ENCODE results near the gene KCNK13.
"Not testable (repeated sequence)": the region's sequence is repeated elsewhere in the genome, so short reads cannot be mapped to it uniquely, and the experiment has no call there.

The KCNK13 gene

DNA sequence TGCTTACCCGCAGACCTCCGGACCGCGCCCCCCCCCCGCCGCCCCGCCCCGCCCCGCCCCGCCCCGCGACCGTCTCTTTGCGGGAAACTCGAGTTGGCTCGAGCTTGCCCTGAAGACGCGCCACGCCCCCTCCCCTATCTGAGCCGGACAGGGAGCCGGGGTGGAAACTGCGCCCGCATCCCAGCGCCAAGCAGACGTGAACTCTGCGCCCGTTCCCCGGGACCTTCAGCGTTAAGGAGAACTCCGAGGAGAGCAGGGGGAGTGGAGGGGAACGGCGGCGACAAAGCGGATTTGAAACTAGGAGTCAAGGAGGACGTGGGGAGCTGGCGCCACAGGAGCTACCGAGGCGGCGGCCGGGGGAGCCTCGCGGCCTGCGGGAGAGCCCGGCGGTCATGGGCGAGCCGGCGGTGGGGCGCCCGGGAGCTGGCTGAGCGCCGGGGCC, at the start of gene KCNK13:
Gene KCNK13, plus strand, starts transcription at position 310 of the 442 bp plus-strand sequence. CDS start 212 bp downstream, outside the sequence.
- DNase-seq (ENCODE audit: low read depth in 1 of 2, low spot score in 1 of 2) = no peak

DNA sequence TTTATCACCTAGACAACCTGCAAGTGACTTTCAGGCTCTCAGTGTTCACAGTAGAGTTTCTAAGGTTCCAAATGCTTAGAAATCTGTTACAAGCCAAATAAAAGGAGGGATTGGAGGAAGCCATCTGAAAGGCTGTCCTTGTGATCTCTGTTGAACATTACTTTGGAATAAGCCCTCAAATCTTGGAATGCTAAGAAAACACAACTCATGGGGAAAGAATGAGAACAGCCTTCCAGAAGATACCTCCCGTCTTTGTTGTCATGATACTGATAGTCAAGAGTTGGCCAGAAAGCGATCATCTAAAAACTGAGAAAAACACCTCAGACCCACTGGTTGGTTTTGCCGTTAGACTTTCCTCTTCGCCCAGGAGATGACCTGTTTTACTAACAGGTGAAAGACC, 44.4 kb upstream of the KCNK13 start:
- no peak for DNase-seq (ENCODE audit: low read depth in 1 of 2, low spot score in 1 of 2)

GRCh38 chr14:90019824-90020523, 41.8 kb upstream of the KCNK13 start:
- DNase-seq (ENCODE audit: low read depth in 1 of 2, low spot score in 1 of 2) = no peak

DNA sequence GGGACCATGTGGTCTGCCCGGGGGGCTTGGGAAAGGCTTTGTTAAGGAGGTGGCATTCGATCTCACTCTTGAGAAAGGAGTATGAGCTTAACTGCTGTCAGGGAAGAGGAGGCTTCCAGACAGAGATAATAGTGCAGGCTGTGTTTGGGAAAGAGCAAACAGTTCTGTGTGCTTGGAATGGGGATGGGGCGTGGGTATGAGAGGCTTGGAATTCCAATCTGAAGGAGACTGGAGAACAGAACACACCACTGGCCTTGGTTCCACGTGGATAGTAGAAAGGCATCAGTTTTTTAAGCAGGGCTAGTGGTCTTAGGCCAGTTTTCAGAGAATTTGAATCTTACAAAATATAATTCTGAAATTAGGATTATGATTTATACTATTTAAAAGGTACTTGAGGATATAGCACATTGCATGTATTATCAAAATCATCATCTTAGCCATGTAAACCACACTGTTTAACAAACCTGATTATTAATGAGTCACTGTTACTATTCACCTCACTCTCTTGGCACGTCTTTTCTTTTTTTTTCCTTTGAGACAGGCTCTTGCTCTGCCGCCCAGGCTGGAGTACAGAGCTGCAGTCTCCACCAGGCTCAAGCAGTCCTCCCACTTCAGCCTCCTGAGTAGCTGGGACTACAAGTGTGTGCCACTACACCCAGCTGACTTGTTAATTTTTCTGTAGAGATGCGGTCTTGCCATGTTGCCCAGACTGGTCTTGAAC, 38.5 kb upstream of the KCNK13 start:
- DNase-seq (ENCODE audit: low read depth in 1 of 2, low spot score in 1 of 2) = no peak

- DNase-seq (ENCODE audit: low read depth in 1 of 2, low spot score in 1 of 2) = no peak
These were observed 36.9 kb upstream of the KCNK13 start for GRCh38 chr14:90024910-90025309.

GRCh38 chr14:90026608-90027007, 35.2 kb upstream of the KCNK13 start:
- DNase-seq (ENCODE audit: low read depth in 1 of 2, low spot score in 1 of 2) = not testable (repeated sequence)

- no peak for DNase-seq (ENCODE audit: low read depth in 1 of 2, low spot score in 1 of 2)
These were observed 34.0 kb upstream of the KCNK13 start for GRCh38 chr14:90027842-90028241.

DNA sequence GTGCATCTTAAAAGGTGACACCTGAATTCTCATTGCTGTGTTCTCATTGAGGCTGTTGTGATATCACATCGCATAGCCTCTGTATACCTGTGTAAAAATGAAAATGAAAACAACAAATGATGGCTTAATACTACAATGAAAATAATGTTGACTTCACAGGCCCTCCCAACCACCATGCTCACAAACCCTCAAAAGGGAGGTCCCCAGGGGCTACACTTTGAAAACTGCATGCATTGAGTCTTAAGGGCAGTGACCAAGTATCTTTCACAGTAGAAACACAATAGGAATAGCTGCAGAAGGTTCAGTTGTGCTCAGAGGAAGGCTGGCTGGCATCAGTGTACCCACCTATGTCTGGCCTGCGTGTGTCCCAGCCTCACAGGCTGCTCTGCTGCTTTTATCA, 27.6 kb upstream of the KCNK13 start:
- DNase-seq (ENCODE audit: low read depth in 1 of 2, low spot score in 1 of 2) = no peak

DNA sequence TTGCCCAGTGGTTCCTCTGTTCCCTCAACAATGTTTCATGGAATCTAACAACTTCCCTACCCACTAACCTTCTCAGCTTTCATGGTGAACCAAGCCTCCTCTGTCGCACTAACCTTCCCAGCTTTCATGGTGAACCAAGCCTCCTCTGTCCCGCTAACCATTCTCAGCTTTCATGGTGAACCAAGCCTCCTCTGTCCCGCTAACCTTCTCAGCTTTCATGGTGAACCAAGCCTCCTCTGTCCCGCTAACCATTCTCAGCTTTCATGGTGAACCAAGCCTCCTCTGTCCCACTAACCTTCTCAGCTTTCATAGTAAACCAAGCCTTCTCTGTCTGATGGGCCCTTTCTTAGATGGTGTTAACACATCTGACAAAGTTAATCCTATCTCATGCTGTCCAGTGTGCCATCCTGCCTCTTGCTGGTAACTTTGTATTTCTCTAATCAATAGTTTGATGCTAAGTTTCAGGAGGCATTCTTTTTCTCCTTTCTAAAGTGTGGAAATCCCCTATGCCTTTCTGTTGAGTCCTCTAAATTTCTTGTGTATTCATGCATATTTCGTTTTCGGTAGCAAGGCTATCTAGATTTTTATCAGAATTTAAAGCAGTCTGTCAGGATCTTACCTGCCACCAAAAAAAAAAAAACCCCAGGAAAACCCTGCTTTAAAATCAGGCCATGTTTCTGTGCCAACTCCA, 26.8 kb upstream of the KCNK13 start:
- DNase-seq (ENCODE audit: low read depth in 1 of 2, low spot score in 1 of 2) = no peak

DNA sequence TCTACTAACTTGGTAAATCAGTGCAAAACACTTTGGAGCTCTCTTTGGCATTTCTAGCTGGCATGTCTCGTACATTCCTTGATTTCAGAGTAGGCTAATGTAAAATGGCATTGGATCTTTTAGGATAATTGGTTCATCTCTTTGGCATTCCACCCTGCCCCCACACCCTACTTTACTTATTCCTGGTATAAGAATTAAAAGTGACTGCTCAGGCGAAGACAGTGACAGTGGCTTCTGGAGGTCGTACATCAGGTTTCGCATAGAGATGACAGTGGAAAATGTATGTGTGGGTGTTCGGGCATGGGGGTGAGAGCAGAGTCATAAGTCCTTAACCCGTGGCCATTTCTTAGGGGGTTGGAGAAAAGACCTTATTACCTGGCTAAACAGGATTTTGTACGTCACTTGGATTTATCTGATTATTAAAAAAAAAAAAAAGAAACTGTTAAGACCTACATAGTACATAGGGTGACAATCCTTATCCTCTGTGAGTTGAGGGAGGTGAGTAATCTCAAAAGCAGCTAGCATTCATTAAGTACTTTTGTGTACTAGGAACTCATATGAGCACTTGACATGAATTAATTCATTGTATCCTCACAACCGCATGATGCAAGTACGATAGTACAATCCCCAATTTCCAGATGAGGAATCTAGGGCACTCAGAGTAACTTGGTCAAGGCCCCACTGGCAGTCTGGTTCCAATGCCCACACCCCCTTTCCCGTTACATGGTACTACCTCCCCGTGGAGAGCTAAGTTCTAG, 22.4 kb upstream of the KCNK13 start:
- DNase-seq (ENCODE audit: low read depth in 1 of 2, low spot score in 1 of 2) = no peak

DNA sequence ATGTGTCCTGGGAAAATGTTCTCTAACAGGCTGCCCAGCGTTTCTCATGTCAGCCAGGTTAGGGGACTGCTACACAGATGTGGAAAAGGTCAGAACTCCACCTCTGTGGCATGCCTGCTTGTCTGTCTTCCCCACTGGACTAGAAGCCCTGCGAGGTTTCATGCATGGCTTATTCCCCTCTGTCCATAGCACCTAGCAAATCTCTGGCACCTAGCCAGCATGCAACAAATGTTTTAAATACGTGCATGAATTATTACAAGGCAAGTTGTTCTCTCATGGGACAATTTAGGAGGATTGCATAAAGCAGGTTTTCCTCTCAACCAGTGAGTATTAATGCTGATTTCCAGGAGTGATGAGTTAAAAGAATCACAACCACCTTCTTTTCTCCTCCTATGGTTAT, 21.4 kb upstream of the KCNK13 start:
- no peak for DNase-seq (ENCODE audit: low read depth in 1 of 2, low spot score in 1 of 2)

DNA sequence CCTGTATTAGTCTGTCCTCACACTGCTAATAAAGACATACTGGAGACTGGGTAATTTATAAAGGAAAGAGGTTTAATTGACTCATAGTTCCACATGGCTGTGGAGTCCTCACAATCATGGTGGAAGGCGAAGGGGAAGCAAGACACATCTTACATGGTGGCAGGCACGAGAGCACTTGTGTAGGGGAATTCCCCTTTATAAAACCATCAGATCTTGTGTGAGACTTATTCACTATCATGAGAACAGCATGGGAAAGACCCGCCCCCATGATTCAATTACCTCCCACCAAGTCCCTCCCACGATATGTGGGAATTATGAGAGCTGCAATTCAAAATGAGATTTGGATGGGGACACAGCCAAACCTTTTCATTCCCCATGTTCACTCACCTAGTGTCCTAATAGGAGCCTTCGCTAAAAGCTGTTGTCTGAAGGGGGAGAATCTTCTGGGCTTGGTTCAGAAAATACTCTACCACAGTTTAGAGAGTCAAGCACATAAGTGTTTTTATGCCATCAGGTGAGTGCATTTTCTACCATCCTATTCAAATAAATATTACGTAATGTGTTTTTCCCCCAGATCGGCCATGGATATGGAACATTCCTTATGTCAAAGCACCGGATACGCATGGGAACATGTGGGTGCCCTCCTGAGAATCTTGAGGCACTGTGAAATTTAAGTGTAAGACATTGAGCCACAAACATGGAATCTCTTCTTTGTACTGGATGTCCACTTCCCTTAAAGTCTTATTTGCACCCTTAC, 19.1 kb upstream of the KCNK13 start:
- no peak for DNase-seq (ENCODE audit: low read depth in 1 of 2, low spot score in 1 of 2)

- no peak for DNase-seq (ENCODE audit: low read depth in 1 of 2, low spot score in 1 of 2)
These were observed 16.2 kb upstream of the KCNK13 start for GRCh38 chr14:90045616-90046015.

DNA sequence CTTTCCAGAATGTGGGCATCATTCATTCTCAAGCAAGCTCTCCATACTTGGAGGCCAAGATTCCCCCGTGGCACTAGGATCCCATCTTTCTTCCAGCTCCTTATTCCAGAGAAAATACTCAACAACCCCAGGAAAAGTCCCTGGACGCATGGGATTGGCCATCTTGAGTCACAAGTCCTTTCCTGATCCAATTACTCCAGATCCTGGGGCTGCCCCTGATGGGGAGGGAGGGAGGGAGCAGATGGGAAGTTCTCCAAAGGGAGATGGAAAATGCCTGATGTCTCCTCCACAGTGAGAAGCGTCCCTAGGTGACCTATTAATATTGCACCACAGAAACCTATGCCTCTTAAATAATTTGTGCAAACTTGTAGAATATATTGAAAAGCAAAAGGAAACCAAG, 12.4 kb upstream of the KCNK13 start:
- DNase-seq (ENCODE audit: low read depth in 1 of 2, low spot score in 1 of 2) = no peak

DNA sequence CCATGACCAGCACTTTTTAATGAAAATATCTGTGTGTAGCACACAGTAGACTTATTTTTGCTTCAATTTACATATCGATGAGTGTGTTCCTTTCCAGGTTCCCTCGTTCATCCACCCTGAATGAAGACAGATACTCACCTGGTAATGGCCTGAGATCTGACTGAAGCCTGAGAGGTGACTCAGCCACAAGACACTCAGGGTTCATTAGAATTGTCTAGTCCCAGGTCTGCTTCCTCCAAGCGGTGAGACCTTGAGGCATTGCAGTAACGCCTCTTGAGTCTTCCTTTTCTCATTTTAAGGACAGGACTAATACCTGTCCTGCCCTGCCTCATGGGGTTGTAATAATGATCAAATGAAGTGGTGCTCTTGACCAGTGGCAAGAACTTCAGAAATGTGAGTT, 11.5 kb upstream of the KCNK13 start:
- DNase-seq (ENCODE audit: low read depth in 1 of 2, low spot score in 1 of 2) = no peak

GRCh38 chr14:90053044-90053443, 8.8 kb upstream of the KCNK13 start:
- no peak for DNase-seq (ENCODE audit: low read depth in 1 of 2, low spot score in 1 of 2)

DNA sequence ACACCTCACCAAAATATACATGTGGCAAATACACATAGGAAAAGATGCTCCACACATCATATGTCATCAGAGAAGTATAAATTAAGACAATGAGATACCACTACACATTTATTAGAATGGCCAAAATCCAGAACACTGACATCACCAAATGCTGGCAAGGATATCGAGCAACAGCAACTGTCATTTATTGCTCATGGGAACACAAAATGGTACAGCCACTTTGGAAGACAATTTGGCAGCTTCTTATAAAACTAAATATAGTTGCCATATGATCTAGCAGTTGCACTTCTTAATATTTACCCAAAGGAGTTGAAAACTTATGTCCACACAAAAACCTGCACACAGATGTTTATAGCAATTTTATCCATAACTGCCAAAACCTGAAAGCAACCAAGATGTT, 7.0 kb upstream of the KCNK13 start:
- DNase-seq (ENCODE audit: low read depth in 1 of 2, low spot score in 1 of 2) = no peak

DNA sequence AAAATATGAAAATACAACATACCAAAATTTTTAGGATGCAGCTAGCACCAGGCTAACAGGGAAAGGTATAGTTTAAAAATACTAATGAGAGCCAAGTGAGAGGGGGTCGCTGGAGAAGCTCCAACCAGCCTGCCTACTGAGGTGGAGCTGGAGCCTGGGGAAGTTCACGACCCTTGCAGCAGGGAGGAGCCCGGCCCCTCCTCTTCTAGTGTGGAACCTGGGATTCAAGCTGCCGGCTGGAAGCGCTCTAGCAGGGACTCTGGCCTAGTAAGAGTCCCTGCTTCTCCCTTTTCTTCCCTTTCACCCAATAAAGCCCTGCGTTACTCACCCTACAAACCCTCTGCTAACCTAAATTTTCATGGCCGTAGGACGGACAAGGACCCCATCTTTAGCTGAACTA, 5.0 kb upstream of the KCNK13 start:
- no peak for DNase-seq (ENCODE audit: low read depth in 1 of 2, low spot score in 1 of 2)

DNA sequence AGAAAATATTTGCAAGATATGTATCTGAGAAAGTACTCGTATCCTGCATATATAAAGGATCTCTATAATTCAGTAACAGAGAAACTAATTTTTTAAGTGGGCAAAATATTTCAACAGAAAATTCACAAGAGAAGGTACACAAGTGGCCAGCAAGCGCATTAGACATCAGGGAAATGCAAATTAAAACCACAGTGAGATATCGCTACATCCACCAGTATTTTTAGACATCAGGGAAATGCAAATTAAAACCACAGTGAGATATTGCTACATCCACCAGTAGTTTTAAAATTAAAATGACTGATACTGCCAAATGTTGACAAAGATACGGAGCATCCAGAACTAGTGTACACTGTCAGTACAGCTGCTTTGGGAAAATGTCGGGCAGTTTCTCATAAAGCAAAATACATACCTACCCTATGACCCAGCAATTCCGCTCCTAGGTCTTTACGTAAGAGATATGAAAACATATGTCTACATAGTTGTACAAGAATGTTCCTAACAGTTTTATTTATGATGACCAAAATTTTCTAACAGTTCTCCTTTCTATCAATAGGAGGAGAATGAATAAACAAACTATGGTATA, 2.8 kb upstream of the KCNK13 start:
- DNase-seq (ENCODE audit: low read depth in 1 of 2, low spot score in 1 of 2) = no peak

DNA sequence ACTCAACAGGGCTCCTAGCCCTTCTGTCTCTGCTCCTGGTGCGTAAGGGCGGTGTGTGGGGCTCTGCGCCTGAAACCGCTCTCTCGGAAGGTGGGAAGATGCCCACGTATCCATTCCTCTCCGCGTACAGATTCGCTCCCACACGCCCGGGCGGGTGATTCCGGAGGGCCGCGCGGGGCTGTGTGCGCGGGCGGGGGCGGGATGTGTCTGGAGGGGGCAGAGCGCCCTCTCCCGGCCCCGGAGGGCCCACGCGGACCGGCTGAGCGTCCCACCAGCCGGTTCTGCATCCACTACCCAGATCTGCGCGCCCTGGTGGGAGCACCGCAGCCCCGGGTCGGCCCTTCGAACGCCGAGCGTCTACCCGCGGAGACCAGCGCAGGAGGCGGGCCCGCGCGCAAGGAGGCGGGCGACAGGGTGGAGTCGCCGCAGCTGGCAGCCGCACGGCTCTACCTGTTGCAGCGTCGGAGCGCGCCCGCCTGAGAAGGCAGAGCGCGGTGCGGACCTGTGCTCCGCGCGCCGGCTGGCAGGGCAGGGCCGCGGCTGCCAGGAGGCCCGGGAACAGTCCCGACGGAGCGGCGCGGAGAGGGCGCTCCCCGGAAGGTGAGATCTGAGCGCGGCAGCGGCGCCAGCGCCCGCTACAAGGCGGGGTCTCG, 1.4 kb upstream of the KCNK13 start:
- DNase-seq (ENCODE audit: low read depth in 1 of 2, low spot score in 1 of 2) = peak; percentile 8 to 26
